Stimulated activated CD4-positive, alpha-beta T cell treated with anti-CD3 and anti-CD28 coated beads, TNF-alpha, amount 100 ng/mL, for 48 hours (primary cell): ENCODE results near the gene CDKAL1.
"Not testable (repeated sequence)": the region's sequence is repeated elsewhere in the genome, so short reads cannot be mapped to it uniquely, and the experiment has no call there.

Source experiments
- DNase-seq, 3 donors: peaks; one replicate each; pipeline ENCODE4 v3.0.0-alpha.2; 2020; ENCODE audit warnings: low read depth in 3 of 3

The CDKAL1 gene

GRCh38 chr6:20534295-20535262 is at the start of gene CDKAL1:
CDKAL1 (plus strand) TSS chr6:20534457; CDS start chr6:20546351, 11,894 bp downstream.
- peak; percentile 69 to 85 (median 80) for DNase-seq

- DNase-seq, result no peak
These were observed 47.6 kb upstream of the CDKAL1 start for GRCh38 chr6:20486641-20487040.

- DNase-seq, result no peak
These were observed 46.4 kb upstream of the CDKAL1 start for GRCh38 chr6:20487669-20488375.

GRCh38 chr6:20490591-20490990 is 43.7 kb upstream of the CDKAL1 start:
- no peak for DNase-seq

- no peak for DNase-seq
These were observed 42.2 kb upstream of the CDKAL1 start for GRCh38 chr6:20492099-20492498.

- DNase-seq, result no peak
These were observed 36.8 kb upstream of the CDKAL1 start for GRCh38 chr6:20497216-20498040.

GRCh38 chr6:20498041-20498385 is 36.2 kb upstream of the CDKAL1 start:
- DNase-seq, result no peak

- DNase-seq, result no peak
These were observed 25.0 kb upstream of the CDKAL1 start for GRCh38 chr6:20509212-20509611.

GRCh38 chr6:20511852-20512251 is 22.4 kb upstream of the CDKAL1 start:
- DNase-seq, result no peak

- DNase-seq, result not testable (repeated sequence)
These were observed 9.0 kb upstream of the CDKAL1 start for GRCh38 chr6:20525208-20525607.

- not testable (repeated sequence) for DNase-seq
These were observed 5.2 kb upstream of the CDKAL1 start for GRCh38 chr6:20529086-20529448.

GRCh38 chr6:20532881-20533280 is 1.4 kb upstream of the CDKAL1 start:
- DNase-seq, result no peak

GRCh38 chr6:20533746-20534294 is 437 bp upstream of the CDKAL1 start:
- DNase-seq, result no peak

- DNase-seq, result no peak
These were observed 3.9 kb downstream of the CDKAL1 start for GRCh38 chr6:20538131-20538662.

GRCh38 chr6:20538907-20539306 is 4.7 kb downstream of the CDKAL1 start:
- DNase-seq, result no peak

- no peak for DNase-seq
These were observed 5.1 kb downstream of the CDKAL1 start for GRCh38 chr6:20539387-20539786.

GRCh38 chr6:20540683-20541082 is 6.4 kb downstream of the CDKAL1 start:
- no peak for DNase-seq

GRCh38 chr6:20541382-20541781 is 7.1 kb downstream of the CDKAL1 start:
- no peak for DNase-seq

- no peak for DNase-seq
These were observed 8.8 kb downstream of the CDKAL1 start for GRCh38 chr6:20542927-20543602.

- no peak for DNase-seq
These were observed 14.0 kb downstream of the CDKAL1 start for GRCh38 chr6:20548264-20548663.

- DNase-seq, result not testable (repeated sequence)
These were observed 15.1 kb downstream of the CDKAL1 start for GRCh38 chr6:20549398-20549797.
